Kidney (tissue), 14 donors: ENCODE results near the gene ACER3. TPM values are rescaled to one million over a fixed set of nuclear protein-coding genes. Genes with fewer than 3 reads are reported as not detected.

Source experiments
- DNase-seq, 5 donors: peaks; one replicate each; pipeline ENCODE4 v3.0.0-alpha.2; 2013 to 2020
- FAIRE-seq: peaks from 2 replicates; lab custom pipeline; 2012; peaks lifted over from hg19 to GRCh38; lab: Jason Lieb, UNC
- H3K27ac ChIP-seq, 2 donors: one replicate each; pipeline ENCODE4 v1.7.0; 2013; ENCODE audit warnings: low read depth in 2 of 2, low read length in 2 of 2, inconsistent platforms in 1 of 2
- H3K27me3 ChIP-seq: one replicate; pipeline ENCODE4 v1.7.1; 2013; ENCODE audit warnings: low read length, inconsistent platforms; ENCODE audit not compliant: control insufficient read depth, insufficient read depth
- H3K36me3 ChIP-seq, 3 donors: one replicate each; pipeline versions ENCODE4 v1.7.0 to v1.7.1; 2013; ENCODE audit warnings: low read length in 3 of 3, control low read depth in 1 of 3, inconsistent platforms in 1 of 3; ENCODE audit not compliant: insufficient read depth in 3 of 3, control insufficient read depth in 2 of 3
- H3K4me1 ChIP-seq, 3 donors: one replicate each; pipeline versions ENCODE4 v1.7.0 to v1.7.1; 2013; ENCODE audit warnings: low read length in 3 of 3, inconsistent platforms in 1 of 3, low read depth in 1 of 3; ENCODE audit not compliant: control insufficient read depth in 2 of 3, insufficient read depth in 2 of 3
- H3K4me3 ChIP-seq, 3 donors: one replicate each; pipeline versions ENCODE4 v1.7.0 to v1.8.1; 2013; ENCODE audit warnings: low read length in 3 of 3, control low read depth in 1 of 3, inconsistent platforms in 1 of 3
- H3K9ac ChIP-seq, 3 donors: one replicate each; pipeline versions ENCODE4 v1.7.0 to v1.7.1; 2013; ENCODE audit warnings: low read length in 3 of 3, control low read depth in 1 of 3, inconsistent platforms in 1 of 3
- H3K9me3 ChIP-seq, 3 donors: one replicate each; pipeline versions ENCODE4 v1.7.0 to v1.7.1; 2013; ENCODE audit warnings: low read length in 3 of 3, control low read depth in 1 of 3, inconsistent platforms in 1 of 3; ENCODE audit not compliant: control insufficient read depth in 2 of 3, insufficient read depth in 1 of 3
- CTCF ChIP-seq: IDR thresholded peaks from 3 replicates; pipeline ENCODE4 v1.5.1; 2012; ENCODE audit warnings: mild to moderate bottlenecking, moderate library complexity, borderline replicate concordance; ENCODE audit not compliant: insufficient read depth; ENCODE audit errors: extremely low read depth
- intact Hi-C: fragments of 100-400 bp; cut with DNase I; formaldehyde crosslinking; loops from one replicate; pipeline ENCODE4 v1.11.1; 2022
- polyA plus RNA-seq: library from polyadenylated mRNA; stranded (reverse); fragments of 350-450 nt; fragmentation: Illumina TruSeq; extraction: RNeasy Lipid Tissue Mini Kit (QIAGEN cat#74804); gene quantifications from one replicate; pipeline ENCODE4 v1.2.3, GENCODE V29; 2014; ENCODE audit warnings: low read depth, low replicate concordance; ENCODE audit not compliant: insufficient read depth
- total RNA-seq: library from RNA; stranded (reverse); fragmentation: NEBNext Ultra II Directional; extraction: Animal tissue kit (Norgen Biotek cat#: 25700); gene quantifications from one replicate; pipeline ENCODE4 v1.2.1, GENCODE V29; 2021
- donor health status: control.
- donor health status: control.
- donor health status: control.
- donor health status: control.
- donor health status: control.
- donor health status: DM: yes; HTN: yes; CAD: no.
- donor health status: Normal renal cell carcinoma (clear cell type).

The ACER3 gene
- total and polyA plus RNA-seq, 2 donors from 2014 or later = 5.9 to 35.3 TPM

- intact Hi-C loops = no loop called here
- Histone ChIP-seq H3K9ac (peak overlapping the region in 1 of 3 donors; percentile 16), H3K27me3 (no peaks in the 10 kb centered on the region), H3K4me3 (no peak overlapping the region), H3K27ac (peak overlapping the region; percentile 83 to 90), H3K9me3 (no peaks in the 10 kb centered on the region), H3K36me3 (no peaks in the 10 kb centered on the region), H3K4me1 (peaks cover 5 to 41% (median 32%) of the 10 kb centered on the region in 3 donors)
- DNase-seq (peak in 2 of 5 donors; percentile 37 to 69), FAIRE-seq (no peak)
- no peak for TF ChIP-seq CTCF
Measured at GRCh38 chr11:77072851-77073327, 212.2 kb downstream of the ACER3 start.

- Histone ChIP-seq H3K9ac (peak overlapping the region in 1 of 3 donors; percentile 16), H3K9me3 (no peaks in the 10 kb centered on the region), H3K27ac (peak overlapping the region; percentile 83 to 90), H3K4me3 (no peak overlapping the region), H3K4me1 (peaks cover 5 to 36% (median 27%) of the 10 kb centered on the region in 3 donors), H3K36me3 (no peaks in the 10 kb centered on the region), H3K27me3 (no peaks in the 10 kb centered on the region)
- no peak for FAIRE-seq
- peak; percentile 74 to 95 (median 80) for DNase-seq
- TF ChIP-seq CTCF = no peak
- intact Hi-C loops = no loop called here
Measured at GRCh38 chr11:77073328-77074001, 212.7 kb downstream of the ACER3 start.

GRCh38 chr11:77074205-77074604, 213.5 kb downstream of the ACER3 start:
- H3K4me3 ChIP-seq = no peak overlapping the region
- H3K27me3 ChIP-seq = no peaks in the 10 kb centered on the region
- intact Hi-C loops = no loop called here
- H3K9me3 ChIP-seq = no peaks in the 10 kb centered on the region
- FAIRE-seq (no peak), DNase-seq (peak in 1 of 5 donors; percentile 50)
- H3K9ac ChIP-seq = peak overlapping the region in 1 of 3 donors; percentile 16
- no peak for TF ChIP-seq CTCF
- peak overlapping the region; percentile 83 to 90 for H3K27ac ChIP-seq
- peaks cover 5 to 33% (median 25%) of the 10 kb centered on the region in 3 donors for H3K4me1 ChIP-seq
- no peaks in the 10 kb centered on the region for H3K36me3 ChIP-seq
